Measurements from ENCODE around the gene KATNB1.

DNA sequence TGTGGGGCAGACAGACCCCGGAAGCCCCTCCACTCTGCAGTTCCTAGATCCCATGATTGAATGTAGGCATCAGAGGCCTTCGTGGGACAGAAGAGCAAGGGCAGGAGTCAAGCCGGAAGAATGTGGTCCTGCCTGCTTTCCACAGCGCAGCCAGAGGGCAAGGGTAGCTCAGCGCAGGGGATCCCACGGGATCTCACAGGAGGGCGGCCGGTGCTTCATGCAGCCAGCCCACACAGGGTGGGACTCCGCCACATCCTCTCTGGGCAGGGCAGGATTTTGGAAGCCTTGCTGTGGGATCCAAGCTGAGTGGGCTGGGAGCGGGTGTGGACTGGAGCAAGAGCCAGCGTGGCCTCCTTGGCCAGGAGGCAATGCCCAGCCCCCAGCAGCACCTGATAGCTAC is 13.0 kb downstream of the KATNB1 start:
- TF ChIP-seq EZH2 (IDR thresholded peaks at IDR 0.05; ENCODE audit: low read depth, unreplicated experiment) (no peak), CREB1 (CRISPR knock-in tag; IDR thresholded peaks at IDR 0.05; ENCODE audit: low read depth) (no peak), CTCF (conservative IDR thresholded peaks at IDR 0.05; ENCODE audit: low read depth in 2 of 2) (no peak), POLR2AphosphoS5 (IDR thresholded peaks at IDR 0.05; ENCODE audit: low read depth) (no peak), STAT1 (IDR thresholded peaks at IDR 0.05; ENCODE audit: unreplicated experiment) (no peak), REST (IDR thresholded peaks at IDR 0.05; ENCODE audit: unreplicated experiment) (no peak), ETS1 (IDR thresholded peaks at IDR 0.05) (no peak), EZH2phosphoT487 (IDR thresholded peaks at IDR 0.05; ENCODE audit: unreplicated experiment) (no peak), NANOG (IDR thresholded peaks at IDR 0.05; ENCODE audit: borderline replicate concordance) (no peak), JUNB (IDR thresholded peaks at IDR 0.05; ENCODE audit: unreplicated experiment) (no peak)

Data from GM23338 (cell line).